ENCODE measurements around the gene UVSSA.
A peak's percentile ranks its signal among the peaks of the same experiment; 100 is the strongest.

UVSSA gene

DNA sequence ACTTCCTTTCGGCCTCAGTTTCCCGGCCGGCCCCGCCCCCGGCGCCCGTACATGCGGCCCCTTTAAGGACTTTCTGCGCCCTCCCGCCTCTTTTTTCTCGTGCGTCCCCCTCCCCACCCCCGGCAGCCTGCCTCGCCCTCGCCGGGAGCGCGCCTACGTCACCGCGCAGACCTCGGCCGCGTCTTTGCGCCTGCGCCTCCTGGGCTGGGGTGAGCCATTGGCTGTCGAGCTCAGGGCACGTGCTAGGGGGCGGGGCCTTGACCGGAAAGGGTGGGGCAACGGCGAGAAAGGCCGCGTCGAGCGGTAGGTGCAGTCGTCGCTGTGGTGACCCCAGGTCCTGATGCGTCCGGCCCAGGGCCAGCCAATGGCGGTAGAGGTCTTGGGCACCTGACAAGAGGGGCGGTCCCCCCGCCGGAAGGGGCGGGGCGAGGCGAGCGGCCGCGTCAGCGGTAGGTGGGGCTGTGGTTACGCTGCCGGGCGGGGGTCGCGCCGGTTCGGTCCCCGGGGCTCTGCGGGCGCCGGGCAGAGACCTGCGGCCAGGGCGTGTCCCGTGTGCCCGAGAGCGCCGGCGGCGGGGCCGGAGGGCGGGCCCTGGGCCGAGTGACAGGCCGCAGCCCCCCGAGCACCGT is at the start of gene UVSSA:
TSS of gene UVSSA (plus strand) at position 428 of the 629 bp plus-strand sequence. CDS start 884 bp downstream, outside the sequence.
- DNase-seq (ENCODE audit: low read depth), result peak; percentile 100

GRCh38 chr4:1297456-1298325 is 49.3 kb upstream of the UVSSA start:
- no peak for DNase-seq (ENCODE audit: low read depth)

GRCh38 chr4:1298461-1298860 is 48.5 kb upstream of the UVSSA start:
- no peak for DNase-seq (ENCODE audit: low read depth)

- DNase-seq (ENCODE audit: low read depth), result no peak
Measured at GRCh38 chr4:1299301-1299860, 47.6 kb upstream of the UVSSA start.

DNA sequence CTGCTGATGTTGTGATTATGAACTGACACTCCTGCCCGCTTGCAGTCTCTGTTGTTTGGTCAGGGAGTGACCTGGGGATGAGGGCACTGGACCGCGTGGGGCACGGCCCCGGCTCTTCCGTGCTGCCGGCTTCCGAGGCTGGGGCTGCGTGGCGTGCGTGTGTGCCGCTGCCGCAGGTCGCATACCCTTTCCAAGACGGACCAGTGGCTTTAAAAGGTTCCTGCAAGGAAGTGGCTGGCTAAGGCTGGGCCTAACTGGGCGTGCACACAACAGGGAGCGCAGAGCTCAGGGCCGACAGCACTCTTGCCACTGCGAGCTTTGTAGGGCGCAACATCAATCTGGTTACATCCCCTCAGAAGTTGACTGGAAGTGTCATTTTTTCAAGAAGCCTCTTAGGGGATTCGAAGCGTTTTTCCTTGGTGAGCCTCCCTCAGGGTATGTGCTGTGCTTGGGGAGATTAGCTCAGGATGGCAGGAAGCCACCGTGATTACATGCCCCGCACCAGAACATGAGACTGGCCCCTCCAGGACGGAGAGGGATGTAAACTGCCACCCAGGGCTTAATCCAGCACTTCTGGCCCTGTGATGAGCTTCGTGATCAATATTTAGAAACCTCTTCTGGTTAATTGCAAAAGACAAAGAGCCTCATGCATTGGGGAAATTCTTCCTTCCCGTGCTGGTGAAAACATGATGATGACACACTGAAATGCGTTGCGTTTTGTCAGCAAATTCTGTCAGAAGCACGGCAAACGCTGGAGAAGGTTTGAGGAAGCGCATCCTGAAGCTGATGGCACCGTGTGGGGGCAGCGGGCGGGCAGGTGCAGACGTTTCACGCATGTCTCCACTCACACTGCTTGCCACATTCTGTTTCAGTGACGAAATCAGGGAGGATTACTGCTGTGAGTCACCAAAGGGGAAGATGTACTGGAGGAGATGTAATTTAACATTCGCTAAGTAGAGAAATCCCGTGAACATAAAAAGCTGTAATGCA is 46.2 kb upstream of the UVSSA start:
- no peak for DNase-seq (ENCODE audit: low read depth)

GRCh38 chr4:1302159-1302558 is 44.8 kb upstream of the UVSSA start:
- no peak for DNase-seq (ENCODE audit: low read depth)

GRCh38 chr4:1305261-1305711 is 41.7 kb upstream of the UVSSA start:
- DNase-seq (ENCODE audit: low read depth), result no peak

- DNase-seq (ENCODE audit: low read depth), result peak; percentile 30
Measured at GRCh38 chr4:1305781-1306455, 41.1 kb upstream of the UVSSA start.

DNA sequence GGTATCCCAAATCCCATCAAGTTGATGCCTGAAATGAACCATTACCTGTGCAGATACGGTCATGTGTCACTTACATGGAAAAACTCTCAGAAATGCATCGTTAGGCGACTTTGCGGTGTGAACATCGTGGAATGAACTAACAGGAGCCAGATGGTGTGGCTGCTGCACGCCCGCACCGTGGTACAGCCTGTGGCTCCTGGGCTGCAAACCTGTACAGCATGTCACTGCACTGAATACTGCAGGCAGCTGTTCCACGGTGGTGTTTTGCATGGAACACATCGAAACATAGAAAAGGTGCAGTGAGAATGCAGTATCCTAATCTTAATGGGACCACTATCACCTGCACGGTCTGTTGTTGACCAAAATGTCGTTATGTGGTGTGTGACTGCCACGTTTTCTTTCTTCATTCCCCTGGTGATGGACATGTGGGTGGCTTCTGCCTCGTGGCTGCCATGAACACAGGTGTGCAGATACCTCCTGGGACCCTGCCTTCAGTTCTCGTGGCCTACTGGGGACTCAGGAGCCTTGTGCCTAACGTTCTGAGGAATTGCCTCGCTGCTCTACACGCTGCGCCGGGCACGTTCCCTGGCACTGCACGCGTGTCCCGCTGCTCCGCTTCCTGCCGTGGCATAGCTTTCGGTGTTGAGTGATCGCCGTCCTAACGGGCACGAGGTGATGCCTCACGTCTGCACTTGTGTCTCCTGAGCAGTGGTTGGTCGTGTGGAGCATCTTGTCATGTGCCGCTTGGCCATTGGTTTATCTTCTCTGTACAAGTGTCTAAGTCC is 38.9 kb upstream of the UVSSA start:
- no peak for DNase-seq (ENCODE audit: low read depth)

DNA sequence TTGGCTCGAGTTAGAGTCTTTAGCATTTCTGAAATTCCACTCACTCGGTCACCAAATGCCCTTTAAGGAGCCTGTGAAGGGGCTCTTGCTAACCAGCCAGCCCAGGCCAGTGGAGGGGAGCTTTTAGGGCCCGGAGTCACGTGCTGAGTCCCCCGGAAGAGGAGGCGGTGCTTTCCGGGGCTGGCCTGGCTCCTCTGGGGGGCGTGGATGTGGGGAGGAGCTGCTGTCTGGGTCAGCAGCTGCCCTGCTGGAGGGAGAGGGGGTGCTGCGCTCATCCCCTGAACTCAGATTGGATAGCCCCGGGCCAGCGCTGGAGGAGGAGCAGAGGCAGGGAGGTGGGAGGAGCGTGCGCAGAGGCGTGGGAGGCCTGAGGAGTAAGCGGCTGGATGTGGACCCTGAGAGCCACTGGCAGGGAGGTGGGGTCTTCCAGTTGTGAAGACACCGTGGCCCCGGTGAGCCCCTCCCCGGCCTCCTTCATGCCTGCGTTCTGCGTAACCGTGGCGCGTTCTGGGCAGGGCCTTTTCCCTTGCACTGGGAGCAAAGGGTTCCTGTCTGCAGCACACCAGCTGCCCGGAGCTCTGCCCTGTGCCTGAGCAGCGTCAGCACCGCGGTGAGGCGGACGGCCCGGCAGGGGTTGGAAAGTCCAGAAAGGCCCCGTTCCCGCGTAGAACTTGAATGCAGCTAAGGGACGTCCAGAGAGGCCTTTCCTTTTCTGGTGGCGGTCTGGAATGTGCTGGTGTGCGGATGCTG is 37.6 kb upstream of the UVSSA start:
- DNase-seq (ENCODE audit: low read depth), result peak; percentile 17

- DNase-seq (ENCODE audit: low read depth), result no peak
Measured at GRCh38 chr4:1310031-1310795, 36.8 kb upstream of the UVSSA start.

GRCh38 chr4:1310796-1311631 is 36.0 kb upstream of the UVSSA start:
- DNase-seq (ENCODE audit: low read depth), result no peak

GRCh38 chr4:1312821-1313640 is 34.0 kb upstream of the UVSSA start:
- DNase-seq (ENCODE audit: low read depth), result no peak

GRCh38 chr4:1315306-1315705 is 31.7 kb upstream of the UVSSA start:
- no peak for DNase-seq (ENCODE audit: low read depth)

GRCh38 chr4:1315836-1316536 is 31.0 kb upstream of the UVSSA start:
- DNase-seq (ENCODE audit: low read depth), result no peak

GRCh38 chr4:1316537-1317168 is 30.4 kb upstream of the UVSSA start:
- DNase-seq (ENCODE audit: low read depth), result no peak
